ENCODE results near the gene CDKN2B-AS1.

CDKN2B-AS1 gene

GRCh38 chr9:21974722-21975409 is 19.7 kb upstream of the CDKN2B-AS1 start (continued):
- TF ChIP-seq ZNF23 (tag by site-specific recombination; IDR thresholded peaks at IDR 0.05; ENCODE audit: borderline replicate concordance) (no peak), ZNF560 (tag by site-specific recombination; IDR thresholded peaks at IDR 0.05; ENCODE audit: borderline replicate concordance) (no peak), ZNF292 (tag by site-specific recombination; IDR thresholded peaks at IDR 0.05; ENCODE audit: borderline replicate concordance, low read depth) (no peak), ZNF707 (tag by site-specific recombination; IDR thresholded peaks at IDR 0.05) (no peak), ZSCAN23 (tag by site-specific recombination; IDR thresholded peaks at IDR 0.05) (no peak), ZNF549 (tag by site-specific recombination; IDR thresholded peaks at IDR 0.05) (no peak), SP2 (tag by site-specific recombination; IDR thresholded peaks at IDR 0.05) (peak; percentile 68), ZNF664 (tag by site-specific recombination; IDR thresholded peaks at IDR 0.05) (no peak), ZNF658 (tag by site-specific recombination; IDR thresholded peaks at IDR 0.05) (no peak), ZNF354C (tag by site-specific recombination; IDR thresholded peaks at IDR 0.05; ENCODE audit: borderline replicate concordance, low read depth) (no peak), ZNF391 (tag by site-specific recombination; IDR thresholded peaks at IDR 0.05; ENCODE audit: borderline replicate concordance, low read depth) (0 out of 2 replicates have a peak, but pooled peaks have one; percentile 24), YY1 (tag by site-specific recombination; IDR thresholded peaks at IDR 0.05) (0 out of 2 replicates have a peak, but pooled peaks have one; percentile 32), BCL11B (tag by site-specific recombination; IDR thresholded peaks at IDR 0.05; ENCODE audit: low read depth) (no peak), ZNF692 (tag by site-specific recombination; IDR thresholded peaks at IDR 0.05) (peak; percentile 33; the same call in 1 of the 2 replicates), EGR2 (tag by site-specific recombination; IDR thresholded peaks at IDR 0.05; ENCODE audit: low read depth) (peak; percentile 82), ZNF335 (tag by site-specific recombination; conservative IDR thresholded peaks at IDR 0.05) (peak; percentile 78), ZNF302 (tag by site-specific recombination; IDR thresholded peaks at IDR 0.05; ENCODE audit: low read depth) (no peak), ZBTB21 (tag by site-specific recombination; IDR thresholded peaks at IDR 0.05) (0 out of 2 replicates have a peak, but pooled peaks have one; percentile 14), ZNF394 (tag by site-specific recombination; IDR thresholded peaks at IDR 0.05; ENCODE audit: borderline replicate concordance) (peak; percentile 57; the same call in 1 of the 2 replicates), ZNF138 (tag by site-specific recombination; IDR thresholded peaks at IDR 0.05; ENCODE audit: borderline replicate concordance) (no peak), ZNF561 (tag by site-specific recombination; IDR thresholded peaks at IDR 0.05; ENCODE audit: borderline replicate concordance) (peak; percentile 68)
- TF ChIP-seq, protein P1, sequence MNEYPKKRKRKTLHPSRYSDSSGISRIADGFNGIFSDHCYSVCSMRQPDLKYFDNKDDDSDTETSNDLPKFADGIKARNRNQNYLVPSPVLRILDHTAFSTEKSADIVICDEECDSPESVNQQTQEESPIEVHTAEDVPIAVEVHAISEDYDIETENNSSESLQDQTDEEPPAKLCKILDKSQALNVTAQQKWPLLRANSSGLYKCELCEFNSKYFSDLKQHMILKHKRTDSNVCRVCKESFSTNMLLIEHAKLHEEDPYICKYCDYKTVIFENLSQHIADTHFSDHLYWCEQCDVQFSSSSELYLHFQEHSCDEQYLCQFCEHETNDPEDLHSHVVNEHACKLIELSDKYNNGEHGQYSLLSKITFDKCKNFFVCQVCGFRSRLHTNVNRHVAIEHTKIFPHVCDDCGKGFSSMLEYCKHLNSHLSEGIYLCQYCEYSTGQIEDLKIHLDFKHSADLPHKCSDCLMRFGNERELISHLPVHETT (tag by site-specific recombination; IDR thresholded peaks at IDR 0.05), result no peak
- TF ChIP-seq, protein P2, sequence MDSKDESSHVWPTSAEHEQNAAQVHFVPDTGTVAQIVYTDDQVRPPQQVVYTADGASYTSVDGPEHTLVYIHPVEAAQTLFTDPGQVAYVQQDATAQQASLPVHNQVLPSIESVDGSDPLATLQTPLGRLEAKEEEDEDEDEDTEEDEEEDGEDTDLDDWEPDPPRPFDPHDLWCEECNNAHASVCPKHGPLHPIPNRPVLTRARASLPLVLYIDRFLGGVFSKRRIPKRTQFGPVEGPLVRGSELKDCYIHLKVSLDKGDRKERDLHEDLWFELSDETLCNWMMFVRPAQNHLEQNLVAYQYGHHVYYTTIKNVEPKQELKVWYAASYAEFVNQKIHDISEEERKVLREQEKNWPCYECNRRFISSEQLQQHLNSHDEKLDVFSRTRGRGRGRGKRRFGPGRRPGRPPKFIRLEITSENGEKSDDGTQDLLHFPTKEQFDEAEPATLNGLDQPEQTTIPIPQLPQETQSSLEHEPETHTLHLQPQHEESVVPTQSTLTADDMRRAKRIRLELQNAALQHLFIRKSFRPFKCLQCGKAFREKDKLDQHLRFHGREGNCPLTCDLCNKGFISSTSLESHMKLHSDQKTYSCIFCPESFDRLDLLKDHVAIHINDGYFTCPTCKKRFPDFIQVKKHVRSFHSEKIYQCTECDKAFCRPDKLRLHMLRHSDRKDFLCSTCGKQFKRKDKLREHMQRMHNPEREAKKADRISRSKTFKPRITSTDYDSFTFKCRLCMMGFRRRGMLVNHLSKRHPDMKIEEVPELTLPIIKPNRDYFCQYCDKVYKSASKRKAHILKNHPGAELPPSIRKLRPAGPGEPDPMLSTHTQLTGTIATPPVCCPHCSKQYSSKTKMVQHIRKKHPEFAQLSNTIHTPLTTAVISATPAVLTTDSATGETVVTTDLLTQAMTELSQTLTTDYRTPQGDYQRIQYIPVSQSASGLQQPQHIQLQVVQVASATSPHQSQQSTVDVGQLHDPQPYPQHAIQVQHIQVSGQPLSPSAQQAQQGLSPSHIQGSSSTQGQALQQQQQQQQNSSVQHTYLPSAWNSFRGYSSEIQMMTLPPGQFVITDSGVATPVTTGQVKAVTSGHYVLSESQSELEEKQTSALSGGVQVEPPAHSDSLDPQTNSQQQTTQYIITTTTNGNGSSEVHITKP (tag by site-specific recombination; IDR thresholded peaks at IDR 0.05), result peak; percentile 99
- TF ChIP-seq, protein P3, sequence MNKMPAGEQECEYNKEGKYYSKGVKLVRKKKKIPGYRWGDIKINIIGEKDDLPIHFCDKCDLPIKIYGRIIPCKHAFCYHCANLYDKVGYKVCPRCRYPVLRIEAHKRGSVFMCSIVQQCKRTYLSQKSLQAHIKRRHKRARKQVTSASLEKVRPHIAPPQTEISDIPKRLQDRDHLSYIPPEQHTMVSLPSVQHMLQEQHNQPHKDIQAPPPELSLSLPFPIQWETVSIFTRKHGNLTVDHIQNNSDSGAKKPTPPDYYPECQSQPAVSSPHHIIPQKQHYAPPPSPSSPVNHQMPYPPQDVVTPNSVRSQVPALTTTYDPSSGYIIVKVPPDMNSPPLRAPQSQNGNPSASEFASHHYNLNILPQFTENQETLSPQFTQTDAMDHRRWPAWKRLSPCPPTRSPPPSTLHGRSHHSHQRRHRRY (tag by site-specific recombination; IDR thresholded peaks at IDR 0.05), result no peak
- TF ChIP-seq, protein P4, sequence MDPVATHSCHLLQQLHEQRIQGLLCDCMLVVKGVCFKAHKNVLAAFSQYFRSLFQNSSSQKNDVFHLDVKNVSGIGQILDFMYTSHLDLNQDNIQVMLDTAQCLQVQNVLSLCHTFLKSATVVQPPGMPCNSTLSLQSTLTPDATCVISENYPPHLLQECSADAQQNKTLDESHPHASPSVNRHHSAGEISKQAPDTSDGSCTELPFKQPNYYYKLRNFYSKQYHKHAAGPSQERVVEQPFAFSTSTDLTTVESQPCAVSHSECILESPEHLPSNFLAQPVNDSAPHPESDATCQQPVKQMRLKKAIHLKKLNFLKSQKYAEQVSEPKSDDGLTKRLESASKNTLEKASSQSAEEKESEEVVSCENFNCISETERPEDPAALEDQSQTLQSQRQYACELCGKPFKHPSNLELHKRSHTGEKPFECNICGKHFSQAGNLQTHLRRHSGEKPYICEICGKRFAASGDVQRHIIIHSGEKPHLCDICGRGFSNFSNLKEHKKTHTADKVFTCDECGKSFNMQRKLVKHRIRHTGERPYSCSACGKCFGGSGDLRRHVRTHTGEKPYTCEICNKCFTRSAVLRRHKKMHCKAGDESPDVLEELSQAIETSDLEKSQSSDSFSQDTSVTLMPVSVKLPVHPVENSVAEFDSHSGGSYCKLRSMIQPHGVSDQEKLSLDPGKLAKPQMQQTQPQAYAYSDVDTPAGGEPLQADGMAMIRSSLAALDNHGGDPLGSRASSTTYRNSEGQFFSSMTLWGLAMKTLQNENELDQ (tag by site-specific recombination; IDR thresholded peaks at IDR 0.05; ENCODE audit: low read depth), result no peak
